ENCODE results near the gene RAB11FIP3. TPM values are rescaled to one million over a fixed set of nuclear protein-coding genes. Genes with fewer than 3 reads are reported as not detected.

The RAB11FIP3 gene
- total and polyA plus RNA-seq, 2 of the 13 experiments (the other 11 are each of a cell fraction or from before 2014, with no cell fraction given), result 34.3 to 57.6 TPM

DNA sequence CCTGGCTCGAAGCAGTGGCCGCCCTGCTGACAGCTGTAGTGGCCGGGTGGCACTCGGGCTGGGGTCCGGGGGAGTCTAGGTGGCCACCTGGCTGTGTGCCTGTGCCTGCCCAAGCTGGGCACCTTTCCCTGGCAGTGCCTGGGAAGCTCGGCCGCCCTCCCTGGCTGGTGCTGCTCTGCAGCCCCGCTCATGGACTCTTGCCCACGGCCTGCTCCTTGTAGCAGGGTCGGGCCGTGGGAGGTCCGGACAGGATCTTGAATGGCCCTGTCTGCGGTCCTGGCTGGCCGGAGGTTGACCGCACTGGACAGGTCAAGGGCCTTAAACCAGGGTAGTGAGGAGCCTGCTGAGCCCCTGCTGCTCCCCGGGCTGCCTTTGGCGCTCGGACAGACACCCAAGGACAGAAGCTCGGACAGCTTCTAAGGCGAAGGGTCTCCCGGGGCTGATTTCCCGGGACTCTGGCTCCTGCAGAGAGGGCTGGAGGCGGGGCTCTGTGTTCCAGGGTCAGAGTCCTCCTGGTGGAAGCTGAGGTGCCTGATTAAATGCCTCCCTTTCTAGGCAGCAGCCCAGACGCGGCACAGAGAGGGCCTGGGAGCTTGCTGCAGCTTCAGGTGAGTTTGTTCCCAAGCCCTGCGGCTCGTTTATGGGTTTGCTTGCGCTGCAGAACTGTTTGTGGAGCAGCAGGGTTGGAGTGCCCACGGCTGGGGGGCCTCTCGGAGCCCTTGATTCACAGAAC lies 108.1 kb downstream of the RAB11FIP3 start (continued):
- TF ChIP-seq SP1 (IDR thresholded peaks at IDR 0.05) (no peak), SP1 (CRISPR knock-in tag; IDR thresholded peaks at IDR 0.05) (peak; percentile 29; the same call in 1 of the 2 replicates), XBP1 (CRISPR knock-in tag; IDR thresholded peaks at IDR 0.05) (no peak), BRCA1 (CRISPR knock-in tag; IDR thresholded peaks at IDR 0.05) (peak; percentile 91), ZSCAN22 (CRISPR knock-in tag; IDR thresholded peaks at IDR 0.05) (no peak), RBFOX2 (IDR thresholded peaks at IDR 0.05; ENCODE audit: low read depth, low read length) (peak; percentile 49; the same call in 1 of the 2 replicates), POLR2AphosphoS5 (IDR thresholded peaks at IDR 0.05; ENCODE audit: low read depth, low read length) (peak; percentile 62), ZBTB3 (CRISPR knock-in tag; IDR thresholded peaks at IDR 0.05; ENCODE audit: borderline replicate concordance, low read depth) (no peak), ZNF263 (CRISPR knock-in tag; IDR thresholded peaks at IDR 0.05) (peak; percentile 76), ZNF30 (CRISPR knock-in tag; IDR thresholded peaks at IDR 0.05) (no peak), ELF3 (CRISPR knock-in tag; IDR thresholded peaks at IDR 0.05) (peak; percentile 31; the same call in 1 of the 2 replicates), ZNF3 (CRISPR knock-in tag; IDR thresholded peaks at IDR 0.05) (no peak), TCF7 (IDR thresholded peaks at IDR 0.05; ENCODE audit: low read depth) (no peak), ZNF883 (CRISPR knock-in tag; IDR thresholded peaks at IDR 0.05; ENCODE audit: not compliant biosample characterization) (peak; percentile 71), RARA (CRISPR knock-in tag; IDR thresholded peaks at IDR 0.05) (peak; percentile 41; the same call in 1 of the 2 replicates), ZNF33A (CRISPR knock-in tag; IDR thresholded peaks at IDR 0.05; ENCODE audit: borderline replicate concordance) (no peak), POLR2A (IDR thresholded peaks at IDR 0.05; ENCODE audit: insufficient read depth in 1 of 2, low read depth in 2 of 2, low read length in 2 of 2) (peak in 1 of 2 experiments; percentile 65; a peak in 3 of 4 replicates), ZNF7 (CRISPR knock-in tag; IDR thresholded peaks at IDR 0.05) (no peak), NFE2L2 (IDR thresholded peaks at IDR 0.05; ENCODE audit: low read length) (no peak), HNF4A (CRISPR knock-in tag; IDR thresholded peaks at IDR 0.05) (peak; percentile 84), HNRNPLL (IDR thresholded peaks at IDR 0.05; ENCODE audit: low read depth, low read length, poor library complexity, severe bottlenecking) (peak; percentile 67), ZNF552 (CRISPR knock-in tag; IDR thresholded peaks at IDR 0.05; ENCODE audit: borderline replicate concordance) (no peak), ZNF383 (CRISPR knock-in tag; IDR thresholded peaks at IDR 0.05; ENCODE audit: borderline replicate concordance) (no peak), DR1 (CRISPR knock-in tag; IDR thresholded peaks at IDR 0.05) (no peak), ZNF629 (CRISPR knock-in tag; conservative IDR thresholded peaks at IDR 0.05) (peak; percentile 27), ZNF430 (CRISPR knock-in tag; IDR thresholded peaks at IDR 0.05) (no peak; the same call in 1 of the 2 replicates), RBM22 (optimal IDR thresholded peaks at IDR 0.05; ENCODE audit: low read length) (peak; percentile 15), GATAD2A (CRISPR knock-in tag; IDR thresholded peaks at IDR 0.05) (peak; percentile 42; the same call in 1 of the 2 replicates)
- TF ChIP-seq, protein P1, sequence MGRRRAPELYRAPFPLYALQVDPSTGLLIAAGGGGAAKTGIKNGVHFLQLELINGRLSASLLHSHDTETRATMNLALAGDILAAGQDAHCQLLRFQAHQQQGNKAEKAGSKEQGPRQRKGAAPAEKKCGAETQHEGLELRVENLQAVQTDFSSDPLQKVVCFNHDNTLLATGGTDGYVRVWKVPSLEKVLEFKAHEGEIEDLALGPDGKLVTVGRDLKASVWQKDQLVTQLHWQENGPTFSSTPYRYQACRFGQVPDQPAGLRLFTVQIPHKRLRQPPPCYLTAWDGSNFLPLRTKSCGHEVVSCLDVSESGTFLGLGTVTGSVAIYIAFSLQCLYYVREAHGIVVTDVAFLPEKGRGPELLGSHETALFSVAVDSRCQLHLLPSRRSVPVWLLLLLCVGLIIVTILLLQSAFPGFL (CRISPR knock-in tag; IDR thresholded peaks at IDR 0.05), result 0 out of 2 replicates have a peak, but pooled peaks have one; percentile 44
- TF ChIP-seq, protein P2, sequence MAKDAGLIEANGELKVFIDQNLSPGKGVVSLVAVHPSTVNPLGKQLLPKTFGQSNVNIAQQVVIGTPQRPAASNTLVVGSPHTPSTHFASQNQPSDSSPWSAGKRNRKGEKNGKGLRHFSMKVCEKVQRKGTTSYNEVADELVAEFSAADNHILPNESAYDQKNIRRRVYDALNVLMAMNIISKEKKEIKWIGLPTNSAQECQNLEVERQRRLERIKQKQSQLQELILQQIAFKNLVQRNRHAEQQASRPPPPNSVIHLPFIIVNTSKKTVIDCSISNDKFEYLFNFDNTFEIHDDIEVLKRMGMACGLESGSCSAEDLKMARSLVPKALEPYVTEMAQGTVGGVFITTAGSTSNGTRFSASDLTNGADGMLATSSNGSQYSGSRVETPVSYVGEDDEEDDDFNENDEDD (CRISPR knock-in tag; IDR thresholded peaks at IDR 0.05; ENCODE audit: borderline replicate concordance), result peak; percentile 32; the same call in 1 of the 2 replicates
- TF ChIP-seq, protein P3, sequence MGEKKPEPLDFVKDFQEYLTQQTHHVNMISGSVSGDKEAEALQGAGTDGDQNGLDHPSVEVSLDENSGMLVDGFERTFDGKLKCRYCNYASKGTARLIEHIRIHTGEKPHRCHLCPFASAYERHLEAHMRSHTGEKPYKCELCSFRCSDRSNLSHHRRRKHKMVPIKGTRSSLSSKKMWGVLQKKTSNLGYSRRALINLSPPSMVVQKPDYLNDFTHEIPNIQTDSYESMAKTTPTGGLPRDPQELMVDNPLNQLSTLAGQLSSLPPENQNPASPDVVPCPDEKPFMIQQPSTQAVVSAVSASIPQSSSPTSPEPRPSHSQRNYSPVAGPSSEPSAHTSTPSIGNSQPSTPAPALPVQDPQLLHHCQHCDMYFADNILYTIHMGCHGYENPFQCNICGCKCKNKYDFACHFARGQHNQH (CRISPR knock-in tag; IDR thresholded peaks at IDR 0.05), result no peak
